Measurements from ENCODE around the gene C19orf44. TPM values are rescaled to one million over a fixed set of nuclear protein-coding genes. Genes with fewer than 3 reads are reported as not detected.
"Not testable (repeated sequence)": the region's sequence is repeated elsewhere in the genome, so short reads cannot be mapped to it uniquely, and the experiment has no call there.

C19orf44 gene
- total RNA-seq, 1 experiment from 2014 or later, result 0.81 TPM

DNA sequence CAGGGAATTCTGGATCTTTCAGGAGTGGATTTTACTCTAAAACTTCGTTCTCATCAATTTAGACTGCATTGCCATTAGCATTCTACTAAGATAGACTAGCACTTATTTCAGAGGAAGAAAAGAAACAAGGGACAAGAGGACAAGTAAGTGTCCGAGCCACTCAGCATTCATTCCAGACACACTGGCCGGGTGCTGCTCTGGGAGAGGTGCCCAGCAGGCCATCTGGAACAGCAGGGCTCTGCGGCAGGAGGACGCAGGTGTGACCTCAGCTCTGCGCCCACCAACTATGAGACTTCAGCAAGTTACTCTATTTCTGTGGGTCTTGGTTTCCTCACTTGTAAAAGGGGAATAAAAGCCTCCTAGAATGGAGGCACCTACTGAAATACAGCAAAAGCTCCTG, 28.6 kb upstream of the C19orf44 start:
- DNase-seq (ENCODE audit: low spot score), result no peak

DNA sequence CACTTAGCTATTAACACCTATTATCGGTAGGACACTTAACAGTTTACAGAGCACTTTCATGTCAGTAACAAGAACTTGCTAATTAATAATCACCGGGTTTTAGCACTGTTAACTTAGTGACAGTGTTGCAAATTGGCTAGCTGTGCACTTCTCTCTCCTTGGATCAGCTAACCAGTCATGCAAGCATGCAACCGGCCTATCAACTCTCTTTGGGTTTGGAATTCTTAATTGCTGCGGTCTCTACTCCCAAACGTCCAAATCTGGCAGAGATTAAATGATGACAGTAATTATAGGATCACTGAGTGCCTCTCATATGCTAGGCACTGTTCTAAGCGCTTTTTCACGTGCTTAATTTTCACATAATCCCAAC, 25.7 kb upstream of the C19orf44 start:
- no peak for DNase-seq (ENCODE audit: low spot score)

DNA sequence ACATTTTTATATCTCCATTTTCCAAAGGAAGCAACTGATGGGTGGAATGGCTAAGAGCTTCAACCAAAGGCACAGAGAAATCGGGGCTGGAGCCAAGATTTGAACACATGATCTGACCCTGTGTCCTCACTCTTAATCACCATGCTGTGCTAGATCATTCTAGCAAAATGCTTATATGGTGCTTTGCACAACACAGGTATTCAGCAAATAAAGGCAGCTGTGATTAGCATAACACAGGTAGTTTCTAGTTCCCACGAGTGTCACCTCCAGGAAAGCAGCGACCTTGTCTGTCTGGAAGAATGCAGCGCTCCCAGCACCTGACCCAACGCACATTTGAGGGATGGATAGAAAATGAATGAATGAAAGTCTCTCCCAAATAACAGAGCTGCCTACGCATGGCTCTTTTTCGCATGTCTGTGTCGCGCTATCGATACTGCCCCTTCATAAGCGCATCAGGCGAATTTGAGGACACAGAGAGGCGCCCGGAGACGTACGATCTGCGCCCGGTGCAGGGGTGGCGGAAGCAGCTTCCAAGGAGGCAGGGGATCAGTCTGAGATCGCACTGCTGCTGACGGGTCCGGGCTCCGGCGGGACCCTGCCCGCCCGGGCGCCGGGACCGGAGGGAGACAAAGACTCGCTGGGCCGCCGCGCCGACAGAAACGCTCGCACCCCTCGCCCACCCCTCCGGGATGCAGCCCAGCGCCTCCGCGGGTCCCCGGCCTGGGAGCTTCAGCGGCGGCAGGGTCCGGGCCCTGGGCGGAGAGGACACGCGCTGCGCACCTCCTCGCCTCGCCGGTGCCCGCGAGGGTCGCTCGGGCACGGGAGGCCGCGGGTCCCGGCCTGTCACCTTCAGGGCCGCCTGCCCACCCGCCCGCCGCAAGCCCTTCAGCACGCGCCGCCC, 25.0 kb upstream of the C19orf44 start:
- DNase-seq (ENCODE audit: low spot score), result peak; percentile 9

DNA sequence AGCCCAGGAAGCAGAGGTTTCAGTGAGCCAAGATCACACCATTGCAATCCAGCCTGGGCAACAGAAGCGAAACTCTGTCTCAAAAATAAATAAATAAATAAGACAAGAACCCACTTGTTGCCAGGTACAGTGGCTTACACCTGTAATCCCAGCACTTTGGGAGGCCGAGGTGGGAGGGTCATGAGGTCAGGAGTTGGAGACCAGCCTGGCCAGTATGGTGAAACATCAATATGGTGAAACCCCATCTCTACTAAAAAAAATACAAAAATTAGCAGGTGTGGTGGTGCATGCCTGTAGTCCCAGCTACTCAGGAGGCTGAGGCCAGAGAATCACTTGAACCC, 23.7 kb upstream of the C19orf44 start:
- DNase-seq (ENCODE audit: low spot score), result not testable (repeated sequence)

- DNase-seq (ENCODE audit: low spot score), result no peak
Measured at GRCh38 chr19:16472992-16473391, 23.2 kb upstream of the C19orf44 start.

- DNase-seq (ENCODE audit: low spot score), result no peak
Measured at GRCh38 chr19:16473875-16474392, 22.3 kb upstream of the C19orf44 start.

- DNase-seq (ENCODE audit: low spot score), result no peak
Measured at GRCh38 chr19:16476401-16476800, 19.8 kb upstream of the C19orf44 start.

DNA sequence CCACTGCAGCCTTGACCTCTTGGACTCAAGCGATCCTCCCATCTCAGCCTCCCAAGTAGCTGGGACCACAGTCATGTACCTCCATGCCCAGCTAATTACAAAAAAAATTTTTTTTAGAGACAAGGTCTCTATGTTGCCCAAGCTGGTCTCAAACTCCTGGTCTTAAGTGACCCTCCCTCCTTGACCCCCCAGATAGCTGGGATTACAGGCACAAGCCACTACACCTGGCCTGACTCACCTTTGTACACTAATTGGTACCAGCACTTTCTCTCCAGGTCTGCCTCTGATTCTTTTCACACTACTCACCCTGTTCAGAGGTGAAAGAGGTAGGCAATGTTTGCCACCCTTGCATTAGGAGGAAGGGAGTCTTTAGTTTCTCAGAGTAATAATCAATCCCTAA, 18.9 kb upstream of the C19orf44 start:
- no peak for DNase-seq (ENCODE audit: low spot score)

GRCh38 chr19:16482745-16483144, 13.4 kb upstream of the C19orf44 start:
- DNase-seq (ENCODE audit: low spot score), result no peak

GRCh38 chr19:16486476-16486875, 9.7 kb upstream of the C19orf44 start:
- DNase-seq (ENCODE audit: low spot score), result not testable (repeated sequence)

- DNase-seq (ENCODE audit: low spot score), result peak; percentile 5
Measured at GRCh38 chr19:16496613-16496983, 404 bp downstream of the C19orf44 start.

- no peak for DNase-seq (ENCODE audit: low spot score)
Measured at GRCh38 chr19:16497042-16497441, 848 bp downstream of the C19orf44 start.

DNA sequence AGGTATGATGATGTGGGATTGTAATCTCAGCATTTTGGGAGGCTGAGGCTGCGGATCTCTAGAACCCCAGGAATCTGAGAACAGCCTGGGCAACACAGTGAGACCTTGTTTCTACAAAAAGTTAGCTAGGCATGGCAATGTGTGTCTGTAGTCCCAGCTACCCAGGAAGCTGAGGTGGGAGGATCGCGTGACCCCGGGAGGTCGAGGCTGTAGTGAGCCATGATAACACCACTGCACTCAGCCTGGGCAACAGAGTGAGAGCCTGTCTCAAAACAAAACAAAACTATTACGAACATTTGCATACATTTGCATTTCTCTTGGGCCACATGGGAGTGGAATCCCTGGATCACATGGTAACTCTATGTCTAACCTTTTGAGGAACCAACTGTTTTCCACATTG, 1.6 kb downstream of the C19orf44 start:
- no peak for DNase-seq (ENCODE audit: low spot score)

- no peak for DNase-seq (ENCODE audit: low spot score)
Measured at GRCh38 chr19:16504271-16504670, 8.1 kb downstream of the C19orf44 start.

DNA sequence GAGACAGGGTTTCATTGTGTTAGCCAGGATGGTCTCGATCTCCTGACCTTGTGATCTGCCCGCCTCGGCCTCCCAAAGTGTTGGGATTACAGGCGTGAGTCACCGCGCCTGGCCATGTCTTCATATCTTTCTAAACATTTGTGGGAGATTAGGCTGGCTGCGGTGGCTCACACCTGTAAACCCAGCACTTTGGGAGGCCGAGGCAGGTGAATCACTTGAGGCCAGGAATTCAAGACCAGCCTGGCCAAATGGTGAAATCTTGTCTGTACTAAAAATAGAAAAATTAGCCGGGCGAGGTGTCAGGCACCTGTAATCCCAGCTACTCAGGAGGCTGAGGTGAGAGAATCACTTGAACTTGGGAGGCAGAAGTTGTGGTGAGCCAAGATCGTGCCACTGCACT, 10.0 kb downstream of the C19orf44 start:
- not testable (repeated sequence) for DNase-seq (ENCODE audit: low spot score)

GRCh38 chr19:16506961-16507360, 10.8 kb downstream of the C19orf44 start:
- DNase-seq (ENCODE audit: low spot score), result no peak

GRCh38 chr19:16508546-16508945, 12.4 kb downstream of the C19orf44 start:
- no peak for DNase-seq (ENCODE audit: low spot score)

DNA sequence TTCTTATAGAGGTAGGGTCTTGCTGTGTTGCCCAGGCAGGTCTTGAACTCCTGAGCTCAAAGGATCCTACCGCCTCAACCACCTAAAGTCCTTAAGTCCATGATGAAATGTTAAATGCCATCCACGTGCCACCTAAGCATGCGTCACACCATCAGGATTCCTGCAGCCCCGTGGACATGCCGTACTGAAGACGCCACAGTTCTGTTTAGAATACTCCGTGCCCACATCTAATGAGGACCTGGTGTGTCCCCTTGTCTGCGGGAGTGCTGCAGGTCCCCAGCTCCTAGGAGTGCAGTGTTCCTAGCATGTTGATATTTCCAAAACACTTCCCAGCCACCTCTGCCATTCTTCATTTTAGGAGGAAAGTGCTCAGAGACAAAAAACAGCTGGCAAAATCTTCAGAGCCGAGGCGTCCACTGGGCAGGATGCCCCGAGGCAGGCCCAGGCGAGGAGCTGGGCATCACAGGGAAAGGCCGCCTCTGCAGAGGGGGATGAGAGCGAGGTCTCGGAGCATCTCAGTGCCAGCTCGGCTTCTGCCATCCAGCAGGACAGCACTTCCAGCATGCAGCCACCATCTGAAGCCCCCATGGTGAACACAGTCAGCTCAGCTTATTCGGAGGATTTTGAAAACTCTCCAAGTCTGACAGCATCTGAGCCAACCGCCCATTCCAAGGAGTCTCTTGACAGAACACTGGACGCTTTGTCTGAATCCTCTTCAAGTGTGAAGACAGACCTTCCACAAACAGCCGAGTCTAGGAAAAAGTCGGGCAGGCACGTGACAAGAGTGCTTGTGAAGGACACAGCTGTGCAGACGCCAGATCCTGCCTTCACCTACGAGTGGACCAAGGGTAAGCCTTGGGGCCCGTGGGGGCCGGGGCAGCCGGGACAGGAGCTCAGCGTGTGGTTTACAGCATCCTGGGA, 13.2 kb downstream of the C19orf44 start:
- DNase-seq (ENCODE audit: low spot score), result no peak

DNA sequence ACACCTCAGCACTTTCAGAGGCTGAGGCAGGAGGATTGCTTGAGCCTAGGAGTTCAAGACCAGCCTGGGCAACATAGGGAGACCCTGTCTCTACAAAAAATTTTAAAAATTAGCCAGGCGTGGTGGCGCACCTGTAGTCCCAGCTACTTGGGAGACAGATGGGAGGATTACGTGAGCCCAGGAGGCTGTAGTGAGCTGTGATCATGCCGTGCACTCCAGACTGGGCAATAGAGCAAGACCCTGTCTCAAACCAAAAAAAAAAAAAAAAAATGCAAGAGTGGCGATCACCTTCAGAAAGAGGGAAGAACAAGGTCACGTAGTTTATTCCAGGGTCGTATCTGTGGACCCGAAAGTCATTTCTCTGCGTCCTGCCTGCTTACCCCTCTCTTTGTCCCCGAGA, 16.4 kb downstream of the C19orf44 start:
- not testable (repeated sequence) for DNase-seq (ENCODE audit: low spot score)

DNA sequence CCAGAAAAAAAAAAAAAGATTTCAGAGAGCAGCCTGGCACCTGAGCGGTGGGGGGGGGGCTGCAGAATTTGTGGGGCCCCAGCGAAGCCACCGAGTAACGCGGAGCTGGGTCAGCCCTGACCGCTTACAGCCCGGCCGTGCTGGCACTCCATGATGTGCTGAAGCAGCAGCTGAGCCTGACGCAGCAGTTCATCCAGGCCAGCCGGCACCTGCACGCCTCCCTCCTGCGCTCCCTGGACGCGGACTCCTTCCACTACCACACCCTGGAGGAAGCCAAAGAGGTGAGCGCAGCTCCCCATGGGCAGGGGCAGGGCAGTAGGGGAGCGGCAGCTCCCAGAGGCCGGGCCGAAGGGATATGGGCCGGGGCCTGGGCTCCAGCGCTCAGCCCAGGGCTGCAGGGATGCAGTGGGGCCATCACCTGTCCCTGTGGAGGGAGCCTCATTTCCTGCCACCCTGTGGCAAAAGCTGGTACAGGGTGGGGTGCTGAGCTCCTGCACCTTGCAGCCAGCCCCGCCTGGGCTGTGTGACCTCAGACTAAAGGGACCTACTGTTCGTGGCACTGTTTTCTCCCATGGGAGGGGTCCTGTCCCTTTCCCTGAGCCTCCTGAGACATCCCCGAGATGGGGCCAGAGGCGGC, 18.3 kb downstream of the C19orf44 start:
- DNase-seq (ENCODE audit: low spot score), result no peak

DNA sequence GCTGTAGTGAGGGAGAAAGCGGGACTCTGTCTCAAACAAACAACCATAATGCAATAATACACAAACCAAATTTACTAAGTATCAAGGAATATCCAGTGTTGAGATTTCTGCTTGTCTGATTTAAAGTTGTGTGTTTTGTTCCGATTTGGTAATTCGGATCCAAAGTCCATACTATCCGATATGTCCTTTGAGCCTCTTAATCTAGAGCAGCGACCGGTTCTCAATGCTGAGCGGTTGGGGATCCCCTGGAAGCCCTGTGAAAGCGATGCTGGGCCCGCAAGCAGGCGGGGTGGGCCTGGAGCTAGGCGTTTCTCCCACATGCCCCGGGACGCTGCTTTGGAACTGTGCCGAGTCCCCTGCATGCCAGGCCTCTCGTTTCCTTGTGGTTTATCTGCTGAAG, 20.2 kb downstream of the C19orf44 start:
- no peak for DNase-seq (ENCODE audit: low spot score)
